ENCODE results near the gene RAB3IP. TPM values are rescaled to one million over a fixed set of nuclear protein-coding genes. Genes with fewer than 3 reads are reported as not detected.

RAB3IP gene
- total and polyA plus RNA-seq, 10 of the 15 experiments (the other 5 are each of a cell fraction or from before 2014, with no cell fraction given): 18.8 to 53.6 (median 28.7) TPM

GRCh38 chr12:69720750-69721149 lies 17.9 kb upstream of the RAB3IP start:
- Histone ChIP-seq H3K79me2 (ENCODE audit: control insufficient read depth, insufficient read depth, low read length) (no peaks in the 10 kb centered on the region), H3K36me3 (ENCODE audit: control insufficient read depth in 2 of 2, insufficient read depth in 2 of 2, low read length in 1 of 2) (no peaks in the 10 kb centered on the region), H3K9ac (ENCODE audit: control insufficient read depth, insufficient read depth, low read length) (no peak overlapping the region), H4K20me1 (ENCODE audit: control insufficient read depth, insufficient read depth) (no peaks in the 10 kb centered on the region), H3K4me2 (ENCODE audit: control insufficient read depth, insufficient read depth) (no peak overlapping the region), H3K9me3 (replicated peaks; ENCODE audit: control insufficient read depth, insufficient read depth, low read length) (no peaks in the 10 kb centered on the region; the same call in 2 of the 3 replicates), H3K27me3 (replicated peaks in 1 of 2; ENCODE audit: control insufficient read depth in 2 of 2, insufficient read depth in 2 of 2, low read length in 1 of 2) (no peaks in the 10 kb centered on the region), H3K4me3 (no peak overlapping the region), H2AFZ (ENCODE audit: control insufficient read depth, low read depth, low read length) (no peak overlapping the region), H3K4me1 (ENCODE audit: control insufficient read depth, insufficient read depth, low read length) (no peaks in the 10 kb centered on the region), H3K27ac (ENCODE audit: control insufficient read depth, insufficient read depth) (no peak overlapping the region)
- no TSS peak for BruUV-seq (replicated peaks)
- CTCF ChIA-PET: interaction anchor here (0.6 kb wide), 1 partner anchor 82 kb away, joined by 3 read pairs; no protein-coding TSS in a partner anchor
- no peak for TF ChIP-seq KAT2A (conservative IDR thresholded peaks at IDR 0.05; ENCODE audit: control insufficient read depth, low read depth, low read length)
- TF ChIP-seq CUX1 (IDR thresholded peaks at IDR 0.05; ENCODE audit: insufficient replicate concordance, low read depth, low read length): no peak
- TF ChIP-seq RAD21 (IDR thresholded peaks at IDR 0.05; ENCODE audit: insufficient read depth, low read depth, low read length): no peak
- TF ChIP-seq, protein P1, sequence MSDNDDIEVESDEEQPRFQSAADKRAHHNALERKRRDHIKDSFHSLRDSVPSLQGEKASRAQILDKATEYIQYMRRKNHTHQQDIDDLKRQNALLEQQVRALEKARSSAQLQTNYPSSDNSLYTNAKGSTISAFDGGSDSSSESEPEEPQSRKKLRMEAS (IDR thresholded peaks at IDR 0.05; ENCODE audit: low read depth, low read length): no peak
- TF ChIP-seq RFX5 (IDR thresholded peaks at IDR 0.05; ENCODE audit: low read depth, low read length): no peak
- TF ChIP-seq BCL3 (IDR thresholded peaks at IDR 0.05; ENCODE audit: borderline replicate concordance, insufficient read depth, low read depth, low read length, poor library complexity, severe bottlenecking): no peak
- TF ChIP-seq, protein P2, sequence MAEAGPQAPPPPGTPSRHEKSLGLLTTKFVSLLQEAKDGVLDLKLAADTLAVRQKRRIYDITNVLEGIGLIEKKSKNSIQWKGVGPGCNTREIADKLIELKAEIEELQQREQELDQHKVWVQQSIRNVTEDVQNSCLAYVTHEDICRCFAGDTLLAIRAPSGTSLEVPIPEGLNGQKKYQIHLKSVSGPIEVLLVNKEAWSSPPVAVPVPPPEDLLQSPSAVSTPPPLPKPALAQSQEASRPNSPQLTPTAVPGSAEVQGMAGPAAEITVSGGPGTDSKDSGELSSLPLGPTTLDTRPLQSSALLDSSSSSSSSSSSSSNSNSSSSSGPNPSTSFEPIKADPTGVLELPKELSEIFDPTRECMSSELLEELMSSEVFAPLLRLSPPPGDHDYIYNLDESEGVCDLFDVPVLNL (IDR thresholded peaks at IDR 0.05; ENCODE audit: low read depth, low read length): no peak
- no peak for TF ChIP-seq EED (IDR thresholded peaks at IDR 0.05; ENCODE audit: low read depth)
- no peak for TF ChIP-seq ZNF384 (IDR thresholded peaks at IDR 0.05; ENCODE audit: borderline replicate concordance, low read depth, low read length)
- TF ChIP-seq NFIC (IDR thresholded peaks at IDR 0.05; ENCODE audit: low read depth, low read length): no peak
- TF ChIP-seq ETV6 (conservative IDR thresholded peaks at IDR 0.05 in 1 of 2, IDR thresholded peaks at IDR 0.05 in 1 of 2; ENCODE audit: borderline replicate concordance in 1 of 2, low read depth in 1 of 2): no peak
- TF ChIP-seq SIN3A (IDR thresholded peaks at IDR 0.05; ENCODE audit: low read depth, low read length): no peak
- in situ Hi-C loops (cut with MboI) (no loop called here), intact Hi-C loops (cut with micrococcal nuclease; ENCODE audit: unreplicated experiment) (no loop called here)
- ATAC-seq: no peak
- RAD21 ChIA-PET (ENCODE audit: unreplicated experiment): no interaction called here
- DNase-seq (ENCODE audit: low read depth, low spot score): no peak
- SMC1A ChIA-PET (ENCODE audit: uncharacterized antibody, unreplicated experiment): interaction anchor here (0.9 to 1.2 kb wide), 3 partner anchors 9 to 1009 kb away, joined by 3 read pairs; no protein-coding TSS in a partner anchor
- POLR2A ChIA-PET: no interaction called here
- no peak for FAIRE-seq
- 59% methylated on average over 3 of the region's 3 CpGs for WGBS (ENCODE audit: insufficient coverage, insufficient replicate concordance, low lambda C conversion rate, missing lambda C conversion rate)
